GM19035 (cell line): Measurements from ENCODE around the gene SH2D2A.

Experiments
- ATAC-seq: cut with Tn5 transposase; IDR thresholded peaks from one replicate; pipeline ENCODE4 v1.9.1; 2021; ENCODE audit not compliant: unreplicated experiment

SH2D2A gene

DNA sequence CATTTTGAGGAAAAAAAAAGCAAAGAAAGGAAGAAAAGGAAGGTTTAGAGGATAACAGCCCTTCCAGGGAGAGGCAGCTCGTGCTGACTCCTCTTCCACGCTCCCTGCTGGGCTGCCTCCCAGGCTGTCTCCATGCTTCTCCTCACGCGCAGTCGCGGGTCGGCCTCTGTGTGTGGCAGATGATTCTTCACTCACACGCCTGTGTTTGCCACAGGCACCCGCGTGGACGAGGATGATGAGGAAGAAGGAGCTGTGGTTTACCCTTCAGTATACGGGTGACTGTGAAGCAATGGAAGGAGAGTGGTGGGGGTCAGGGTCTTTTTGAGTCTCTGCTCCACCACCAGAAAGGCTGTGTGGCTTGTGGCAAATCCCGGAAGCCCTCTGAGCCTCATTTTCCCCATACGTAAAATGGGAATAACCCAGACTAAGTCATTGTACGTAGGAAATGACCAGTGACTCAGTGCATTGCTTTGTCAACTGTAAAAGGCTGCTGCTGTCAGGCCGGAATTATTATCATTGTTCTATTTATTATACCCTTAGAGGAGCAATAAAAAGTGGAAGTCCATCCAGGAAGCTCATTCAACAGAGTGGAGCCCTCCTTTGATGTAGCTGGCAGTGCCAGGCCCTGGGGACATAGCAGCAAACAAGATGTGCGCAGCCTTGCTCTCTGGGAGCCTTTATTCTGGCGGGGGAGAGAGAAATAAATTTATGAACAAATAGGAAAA is 11.9 kb upstream of the SH2D2A start:
- no peak for ATAC-seq

GRCh38 chr1:156826630-156827029 is 10.0 kb upstream of the SH2D2A start:
- ATAC-seq = no peak

- ATAC-seq = no peak
Observed at GRCh38 chr1:156823210-156823790, 6.7 kb upstream of the SH2D2A start.

DNA sequence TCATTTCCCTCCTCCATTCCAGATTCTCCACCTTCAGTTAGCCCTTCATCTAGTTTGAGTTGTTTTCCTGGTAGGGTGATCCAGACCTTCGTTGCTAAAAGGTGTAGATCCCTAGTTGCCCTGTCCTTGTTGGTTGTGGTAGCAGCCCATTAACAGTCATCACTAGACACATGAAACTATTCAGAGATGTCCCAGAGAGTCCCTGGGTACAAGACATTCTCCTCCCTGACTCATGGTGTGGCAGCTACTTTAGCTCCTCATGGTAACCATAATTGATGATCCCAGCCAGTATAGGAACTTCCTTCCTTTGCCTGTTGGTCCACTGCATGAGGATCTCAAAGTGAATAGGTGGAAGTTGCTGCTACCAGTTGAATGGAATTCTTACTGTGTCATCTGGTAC is 6.0 kb upstream of the SH2D2A start:
- ATAC-seq = no peak

GRCh38 chr1:156821801-156822200 is 5.2 kb upstream of the SH2D2A start:
- no peak for ATAC-seq

- no peak for ATAC-seq
Observed at GRCh38 chr1:156815961-156816422, 656 bp downstream of the SH2D2A start.

- no peak for ATAC-seq
Observed at GRCh38 chr1:156815307-156815826, 1.3 kb downstream of the SH2D2A start.

GRCh38 chr1:156814571-156815260 is 1.9 kb downstream of the SH2D2A start:
- no peak for ATAC-seq

DNA sequence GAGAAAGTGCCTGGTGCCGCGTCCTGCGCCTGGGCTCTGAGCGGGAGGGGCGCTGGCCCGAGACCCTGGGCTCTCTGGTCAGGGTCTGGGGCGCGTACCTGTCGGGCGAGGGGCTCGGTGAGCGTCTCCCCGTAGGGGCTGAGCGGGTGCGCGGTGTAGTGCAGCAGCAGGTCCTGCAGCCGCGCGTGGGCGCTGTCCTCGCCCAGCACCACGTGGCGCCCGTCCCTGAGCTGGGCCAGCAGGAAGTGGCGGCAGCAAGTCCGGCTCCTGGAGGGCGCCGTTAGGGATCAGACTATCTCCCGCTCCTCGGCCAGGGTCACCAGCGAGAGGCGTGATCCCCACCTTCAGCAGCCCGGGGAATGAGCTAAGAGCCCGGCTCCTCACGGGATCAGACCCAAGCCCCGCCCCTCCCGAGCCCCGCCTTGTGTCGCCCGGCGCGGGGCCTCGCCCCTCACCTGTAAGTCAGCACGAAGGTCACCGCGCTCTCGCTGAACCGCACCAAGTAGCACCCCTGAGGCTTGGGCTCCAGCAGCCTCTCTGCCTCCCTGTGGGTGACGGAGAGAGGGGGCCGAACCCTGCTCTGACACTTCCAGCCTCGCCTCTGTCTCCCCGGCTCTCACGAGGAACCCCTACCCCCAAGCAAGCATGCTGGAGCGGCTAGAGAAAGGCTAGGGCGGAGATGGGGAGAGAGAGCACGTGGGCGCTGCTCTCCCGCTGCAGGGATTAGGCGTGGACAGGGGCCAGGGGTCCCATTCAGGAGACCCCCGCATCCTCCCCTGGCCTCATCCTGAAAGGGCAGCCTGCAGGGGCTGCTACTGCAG is 2.7 kb downstream of the SH2D2A start:
- ATAC-seq = no peak

GRCh38 chr1:156813298-156813697 is 3.4 kb downstream of the SH2D2A start:
- no peak for ATAC-seq

DNA sequence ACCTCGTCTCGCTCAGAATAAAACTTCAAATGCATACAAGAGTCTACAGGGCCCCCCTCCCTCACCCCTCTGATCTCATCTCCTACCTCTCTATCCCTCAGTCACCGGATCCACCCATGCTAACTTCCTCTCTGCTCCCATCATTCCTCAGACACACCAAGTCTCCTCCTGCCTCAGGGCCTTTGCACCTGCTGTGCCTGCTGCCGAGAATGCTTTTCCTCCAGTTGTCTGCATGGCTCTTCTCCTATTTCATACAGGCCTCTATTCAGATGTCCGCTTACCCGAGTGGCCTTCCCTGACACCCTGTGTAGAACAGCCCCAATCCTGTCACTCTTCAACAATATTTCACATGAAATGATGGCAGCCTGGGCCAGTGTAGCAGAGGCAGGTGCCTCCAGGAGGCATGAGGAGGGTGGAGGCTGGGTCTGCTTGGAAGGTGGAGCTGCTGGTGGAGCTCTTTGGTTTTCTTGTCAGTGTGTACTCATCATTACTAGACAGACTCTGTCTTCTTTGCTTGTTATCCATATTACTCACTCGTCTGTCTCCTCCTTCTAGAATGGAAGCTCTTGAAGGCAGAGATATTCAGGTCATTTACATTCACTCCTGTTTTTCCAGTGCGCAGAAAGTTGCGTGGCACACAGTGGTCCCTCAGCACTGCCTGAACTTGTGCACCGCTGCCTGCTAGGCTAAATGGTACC is 4.2 kb downstream of the SH2D2A start:
- no peak for ATAC-seq

DNA sequence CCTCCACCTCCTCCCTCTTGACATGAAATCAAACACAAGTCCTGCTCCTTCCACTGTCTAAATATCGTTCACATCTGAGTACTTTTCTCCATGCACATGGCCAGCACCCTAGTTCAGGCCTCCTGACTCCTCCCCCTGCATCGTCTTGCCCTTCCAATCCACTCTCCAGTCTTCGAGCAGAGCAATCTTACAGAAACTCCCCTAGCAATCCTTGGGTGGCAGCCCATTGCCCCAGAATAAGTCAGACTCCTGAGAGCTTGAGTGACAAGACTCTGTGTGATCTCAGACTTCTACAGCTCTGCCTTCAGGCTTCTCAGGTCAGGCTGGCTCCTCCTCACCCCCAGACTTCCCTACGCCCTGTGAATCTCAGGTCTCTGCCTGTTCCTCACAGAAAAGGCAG is 5.5 kb downstream of the SH2D2A start:
- ATAC-seq = no peak

DNA sequence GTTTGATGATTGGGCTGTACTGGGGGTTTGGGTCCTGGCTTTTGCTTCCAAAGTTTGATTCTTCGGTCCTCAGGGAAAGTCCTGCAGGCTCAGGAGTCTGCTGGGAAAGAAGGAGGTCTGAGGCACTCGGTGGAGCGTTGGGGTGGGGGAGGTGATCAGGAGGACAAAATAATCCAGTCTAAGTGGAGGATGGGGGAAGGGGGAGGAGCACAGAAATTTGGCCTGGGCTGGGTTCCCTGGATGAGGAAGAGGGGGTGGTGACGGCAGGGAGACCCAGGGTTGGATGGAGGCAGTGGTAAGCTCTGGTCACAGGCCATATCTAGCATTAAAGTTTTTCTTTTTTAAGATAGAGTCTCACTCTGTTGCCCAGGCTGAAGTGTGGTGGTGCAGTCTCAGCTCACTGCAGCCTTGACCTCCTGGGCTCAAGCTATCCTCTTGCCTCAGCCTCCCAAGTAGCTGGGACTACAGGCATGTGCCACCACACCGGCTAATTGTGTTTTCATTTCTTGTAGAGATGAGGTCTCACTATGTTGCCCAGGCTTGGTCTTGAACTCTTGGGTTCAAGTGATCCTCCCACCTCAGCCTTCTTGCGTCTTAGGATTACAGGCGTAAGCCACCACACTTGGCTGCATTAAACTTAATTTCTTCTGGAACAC is 6.8 kb downstream of the SH2D2A start:
- ATAC-seq = no peak

DNA sequence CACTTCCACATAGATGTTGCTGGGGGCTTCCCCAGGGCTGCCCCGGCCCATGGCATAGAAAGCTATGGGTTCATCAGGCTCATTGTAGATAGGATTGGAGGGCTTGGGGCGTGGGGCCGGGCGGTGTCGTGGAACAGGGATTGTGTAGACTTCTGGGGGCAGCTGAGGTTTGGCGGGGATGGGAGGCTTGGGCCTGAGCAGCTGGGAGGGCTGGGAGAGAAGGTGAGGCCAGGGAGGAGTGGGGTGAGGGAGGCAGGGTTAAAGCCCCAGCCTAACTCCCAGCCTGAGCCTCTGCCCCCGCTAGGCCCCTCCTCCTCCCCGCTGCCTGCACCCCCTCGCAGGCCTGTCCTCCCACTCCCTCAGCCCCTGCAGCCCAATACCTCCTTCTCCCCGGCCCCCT is 7.4 kb downstream of the SH2D2A start:
- no peak for ATAC-seq

GRCh38 chr1:156808186-156809030 is 8.2 kb downstream of the SH2D2A start:
- ATAC-seq = no peak

DNA sequence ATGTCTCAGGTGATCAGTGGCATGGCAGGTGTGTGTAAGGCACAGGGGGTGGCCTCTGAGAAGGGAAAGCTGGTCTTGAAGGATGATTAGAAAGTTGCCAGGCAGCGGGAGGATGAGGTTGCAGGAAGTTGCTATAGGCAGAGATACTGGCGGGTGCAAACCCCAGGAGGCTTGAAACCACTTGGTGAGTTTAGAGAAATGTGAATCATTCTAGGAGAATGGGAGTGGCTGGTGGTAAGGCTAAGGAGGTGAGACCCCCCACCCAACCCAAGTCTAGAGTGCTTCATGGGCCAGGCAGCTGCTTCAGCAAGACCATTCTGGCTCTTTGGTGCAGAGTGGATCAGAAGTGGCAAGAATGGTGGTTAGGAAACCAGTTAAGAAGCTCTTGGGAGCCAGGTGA is 9.0 kb downstream of the SH2D2A start:
- ATAC-seq = no peak

DNA sequence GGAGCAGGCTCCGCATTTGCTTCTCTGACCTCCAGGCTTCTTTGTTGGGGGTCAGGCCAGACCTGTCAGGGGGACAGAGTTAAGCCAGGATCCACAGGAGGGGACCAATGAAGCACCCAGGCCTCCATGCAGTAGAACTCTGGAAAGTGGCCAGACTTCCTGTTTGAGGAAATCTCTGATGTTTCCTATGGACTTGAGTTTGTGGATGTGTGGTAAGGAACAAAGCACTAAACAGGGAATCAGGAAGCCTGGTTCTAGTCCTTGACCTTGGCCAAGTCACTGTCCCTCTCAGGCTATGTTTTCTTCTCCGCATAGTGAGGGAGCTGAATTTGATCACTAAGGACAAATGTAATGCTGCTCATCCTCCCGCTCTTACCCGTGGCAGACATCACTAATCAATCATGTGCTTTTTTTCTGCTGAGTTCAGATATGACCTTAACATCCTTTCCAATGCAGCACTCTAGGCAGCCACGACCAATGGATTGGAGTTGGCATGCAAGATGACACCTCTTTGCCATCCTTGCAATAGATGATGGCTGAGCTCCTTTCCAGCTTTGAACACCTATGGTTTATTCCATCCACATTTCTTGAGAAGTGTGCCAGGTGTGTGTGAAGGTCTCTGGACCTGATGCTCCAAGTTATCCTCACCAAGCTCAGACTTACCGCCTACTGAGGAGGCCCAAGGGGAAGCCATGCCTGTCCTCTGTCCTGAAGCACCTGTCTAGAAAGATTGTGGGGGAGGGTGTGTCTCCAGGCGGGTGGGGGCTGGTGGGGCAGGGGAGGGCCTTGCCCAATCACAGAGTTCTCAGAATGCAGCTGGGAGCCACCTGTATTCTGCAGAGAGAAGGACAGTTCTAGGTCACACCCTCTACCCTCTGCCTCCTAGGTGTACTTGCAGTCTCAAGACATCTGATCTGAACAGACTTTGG is 9.9 kb downstream of the SH2D2A start:
- no peak for ATAC-seq
